Activated CD8-positive, alpha-beta memory T cell treated with anti-CD3 and anti-CD28 coated beads, Interleukin-2, amount 10 ng/mL, durations not matched to agents 7 days and 5 days (primary cell): ENCODE measurements around the gene MYL6B. TPM values are rescaled to one million over a fixed set of nuclear protein-coding genes. Genes with fewer than 3 reads are reported as not detected.

Experiments
- ATAC-seq: fragments of 150-1000 bp; cut with Tn5 transposase; one replicate; pipeline ENCODE4 v1.10.0; 2021; ENCODE audit warnings: moderate library complexity
- CTCF ChIA-PET: fragments of 350-600 bp; sonication (Branson Sonifier 250); formaldehyde crosslinking; loops from one replicate; lab custom pipeline; 2021; ENCODE audit warnings: antibody characterized with exemption; lab: Charles Lee
- DNase-seq: peaks from one replicate; pipeline ENCODE4 v3.0.0-alpha.2; 2020
- H3K27ac Mint-ChIP-seq: one replicate; pipeline ENCODE4 v1.8.0; 2021; ENCODE audit warnings: mild to moderate bottlenecking, mixed read lengths
- H3K27me3 Mint-ChIP-seq: one replicate; pipeline ENCODE4 v1.8.0; 2021; ENCODE audit warnings: mixed read lengths
- H3K36me3 Mint-ChIP-seq: one replicate; pipeline ENCODE4 v1.8.0; 2021; ENCODE audit warnings: mild to moderate bottlenecking, mixed read lengths
- H3K4me1 Mint-ChIP-seq: one replicate; pipeline ENCODE4 v1.8.0; 2021; ENCODE audit warnings: mixed read lengths
- H3K4me3 Mint-ChIP-seq: one replicate; pipeline ENCODE4 v1.8.0; 2021; ENCODE audit warnings: mild to moderate bottlenecking, moderate library complexity, mixed read lengths
- H3K9me3 Mint-ChIP-seq: one replicate; pipeline ENCODE4 v1.8.0; 2022; ENCODE audit warnings: low read depth, mixed read lengths
- total RNA-seq, 2 experiments: library from RNA; stranded (reverse); gene quantifications; one replicate each; pipeline ENCODE4 v1.2.3, GENCODE V29; 2021

Gene MYL6B
- total RNA-seq, 2 experiments from 2014 or later, result 67.6 to 85.2 TPM

GRCh38 chr12:56157201-56158028, 5.0 kb downstream of the MYL6B start:
- no peaks in the 10 kb centered on the region for H3K9me3 Mint-ChIP-seq
- ATAC-seq, result peak; percentile 40
- H3K36me3 Mint-ChIP-seq, result peaks cover 48% of the 10 kb centered on the region
- H3K27me3 Mint-ChIP-seq, result no peaks in the 10 kb centered on the region
- CTCF ChIA-PET, result interaction anchor here (1.4 to 7.5 kb wide), 6 partner anchors 29 to 419 kb away, joined by 6 to 61 read pairs (median 18); partner anchors contain the start of genes ESYT1, RPL41, SMARCC2 and ZC3H10
- H3K4me3 Mint-ChIP-seq, result peak overlapping the region; percentile 94
- H3K4me1 Mint-ChIP-seq, result peaks cover 55% of the 10 kb centered on the region
- H3K27ac Mint-ChIP-seq, result peak overlapping the region; percentile 96
- DNase-seq, result peak; percentile 78

- peaks cover 51% of the 10 kb centered on the region for H3K4me1 Mint-ChIP-seq
- CTCF ChIA-PET, result interaction anchor here (0.7 to 7.5 kb wide), 7 partner anchors 24 to 420 kb away, joined by 3 to 61 read pairs (median 10); partner anchors contain the start of genes ESYT1, RPL41, SMARCC2 and ZC3H10
Measured at GRCh38 chr12:56158029-56158925, 5.9 kb downstream of the MYL6B start, which contains the start of gene MYL6. Gene MYL6 (plus strand): TSS chr12:56158359. CDS start chr12:56158402, 43 bp downstream.

GRCh38 chr12:56158926-56159461, 6.6 kb downstream of the MYL6B start:
- H3K27me3 Mint-ChIP-seq, result no peaks in the 10 kb centered on the region
- no peaks in the 10 kb centered on the region for H3K9me3 Mint-ChIP-seq
- peaks cover 46% of the 10 kb centered on the region for H3K4me1 Mint-ChIP-seq
- DNase-seq (peak; percentile 59), ATAC-seq (peak; percentile 8)
- H3K36me3 Mint-ChIP-seq, result peaks cover 59% of the 10 kb centered on the region
- peak overlapping the region; percentile 94 for H3K4me3 Mint-ChIP-seq
- peak overlapping the region; percentile 96 for H3K27ac Mint-ChIP-seq
- CTCF ChIA-PET, result interaction anchor here (0.8 to 7.5 kb wide), 8 partner anchors 11 to 420 kb away, joined by 3 to 61 read pairs (median 8); partner anchors contain the start of genes ESYT1, RPL41, SMARCC2 and ZC3H10

More at GRCh38 chr12:56158029-56158925, 5.9 kb downstream of the MYL6B start, which contains the start of gene MYL6:
- ATAC-seq, result peak; percentile 85
- peak; percentile 98 for DNase-seq
- peak within 1 kb of the TSS; percentile 94 for H3K4me3 Mint-ChIP-seq
- no peaks in the 10 kb centered on the region for H3K27me3 Mint-ChIP-seq
- peaks cover 52% of the 10 kb centered on the region for H3K36me3 Mint-ChIP-seq
- no peaks in the 10 kb centered on the region for H3K9me3 Mint-ChIP-seq
- H3K27ac Mint-ChIP-seq, result peak within 1 kb of the TSS; percentile 96

- CTCF ChIA-PET, result interaction anchor here (0.8 to 7.5 kb wide), 8 partner anchors 10 to 421 kb away, joined by 3 to 61 read pairs (median 8); partner anchors contain the start of genes ESYT1, RPL41, SMARCC2 and ZC3H10
- Mint-ChIP-seq H3K36me3 (peaks cover 62% of the 10 kb centered on the region), H3K9me3 (no peaks in the 10 kb centered on the region), H3K27me3 (no peaks in the 10 kb centered on the region), H3K4me3 (peak overlapping the region; percentile 94), H3K4me1 (peaks cover 43% of the 10 kb centered on the region), H3K27ac (peak overlapping the region; percentile 96)
- DNase-seq (no peak), ATAC-seq (no peak)
Measured at GRCh38 chr12:56159482-56160192, 7.2 kb downstream of the MYL6B start.

- H3K4me1 Mint-ChIP-seq, result peaks cover 41% of the 10 kb centered on the region
- ATAC-seq, result peak; percentile 43
- peak overlapping the region; percentile 94 for H3K4me3 Mint-ChIP-seq
- DNase-seq, result peak; percentile 83
- peak overlapping the region; percentile 96 for H3K27ac Mint-ChIP-seq
- CTCF ChIA-PET, result interaction anchor here (0.8 to 7.5 kb wide), 5 partner anchors 9 to 42 kb away, joined by 3 to 61 read pairs (median 20); partner anchors contain the start of genes ESYT1, RPL41, SMARCC2 and ZC3H10
- H3K9me3 Mint-ChIP-seq, result no peaks in the 10 kb centered on the region
- no peaks in the 10 kb centered on the region for H3K27me3 Mint-ChIP-seq
- peaks cover 66% of the 10 kb centered on the region for H3K36me3 Mint-ChIP-seq
Measured at GRCh38 chr12:56160193-56160763, 7.9 kb downstream of the MYL6B start.

- ATAC-seq (no peak), DNase-seq (no peak)
- H3K4me1 Mint-ChIP-seq, result peaks cover 36% of the 10 kb centered on the region
- peak overlapping the region; percentile 94 for H3K4me3 Mint-ChIP-seq
- peak overlapping the region; percentile 96 for H3K27ac Mint-ChIP-seq
- peaks cover 67% of the 10 kb centered on the region for H3K36me3 Mint-ChIP-seq
- no peaks in the 10 kb centered on the region for H3K9me3 Mint-ChIP-seq
- CTCF ChIA-PET, result interaction anchor here (0.6 to 7.5 kb wide), 9 partner anchors 9 to 114 kb away, joined by 3 to 61 read pairs (median 7); partner anchors contain the start of genes ESYT1, MYL6B, RNF41 and RPL41
- no peaks in the 10 kb centered on the region for H3K27me3 Mint-ChIP-seq
Measured at GRCh38 chr12:56160894-56161689, 8.7 kb downstream of the MYL6B start.

- peaks cover 67% of the 10 kb centered on the region for H3K36me3 Mint-ChIP-seq
- H3K27me3 Mint-ChIP-seq, result no peaks in the 10 kb centered on the region
- H3K4me3 Mint-ChIP-seq, result peak overlapping the region; percentile 94
- CTCF ChIA-PET, result interaction anchor here (0.6 to 7.5 kb wide), 12 partner anchors 10 to 163 kb away, joined by 3 to 61 read pairs (median 6); partner anchors contain the start of genes ESYT1, MYL6B, RNF41 and RPL41
- peak overlapping the region; percentile 96 for H3K27ac Mint-ChIP-seq
- no peak for DNase-seq
- peaks cover 36% of the 10 kb centered on the region for H3K4me1 Mint-ChIP-seq
- H3K9me3 Mint-ChIP-seq, result no peaks in the 10 kb centered on the region
- ATAC-seq, result no peak
Measured at GRCh38 chr12:56161690-56162351, 9.4 kb downstream of the MYL6B start.

GRCh38 chr12:56162468-56163290, 10.3 kb downstream of the MYL6B start:
- no peak for ATAC-seq
- Mint-ChIP-seq H3K27ac (peak overlapping the region; percentile 59), H3K4me3 (no peak overlapping the region), H3K4me1 (peaks cover 30% of the 10 kb centered on the region), H3K9me3 (no peaks in the 10 kb centered on the region), H3K36me3 (peaks cover 71% of the 10 kb centered on the region), H3K27me3 (no peaks in the 10 kb centered on the region)
- CTCF ChIA-PET, result interaction anchor here (0.7 to 7.5 kb wide), 10 partner anchors 8 to 164 kb away, joined by 3 to 61 read pairs (median 4); partner anchors contain the start of genes ESYT1, MYL6B, SMARCC2 and ZC3H10
- DNase-seq, result no peak

GRCh38 chr12:56163533-56164344, 11.4 kb downstream of the MYL6B start:
- peaks cover 29% of the 10 kb centered on the region for H3K4me1 Mint-ChIP-seq
- DNase-seq (no peak), ATAC-seq (no peak)
- H3K4me3 Mint-ChIP-seq, result no peak overlapping the region
- no peaks in the 10 kb centered on the region for H3K27me3 Mint-ChIP-seq
- no peak overlapping the region for H3K27ac Mint-ChIP-seq
- no peaks in the 10 kb centered on the region for H3K9me3 Mint-ChIP-seq
- peaks cover 71% of the 10 kb centered on the region for H3K36me3 Mint-ChIP-seq
- CTCF ChIA-PET, result interaction anchor here (0.5 to 7.5 kb wide), 9 partner anchors 9 to 145 kb away, joined by 3 to 61 read pairs (median 6); partner anchors contain the start of genes ESYT1, MYL6B, SMARCC2 and ZC3H10
